ENCODE results near the gene ZNHIT3.
"Not testable (repeated sequence)": the region's sequence is repeated elsewhere in the genome, so short reads cannot be mapped to it uniquely, and the experiment has no call there.

ZNHIT3 gene

DNA sequence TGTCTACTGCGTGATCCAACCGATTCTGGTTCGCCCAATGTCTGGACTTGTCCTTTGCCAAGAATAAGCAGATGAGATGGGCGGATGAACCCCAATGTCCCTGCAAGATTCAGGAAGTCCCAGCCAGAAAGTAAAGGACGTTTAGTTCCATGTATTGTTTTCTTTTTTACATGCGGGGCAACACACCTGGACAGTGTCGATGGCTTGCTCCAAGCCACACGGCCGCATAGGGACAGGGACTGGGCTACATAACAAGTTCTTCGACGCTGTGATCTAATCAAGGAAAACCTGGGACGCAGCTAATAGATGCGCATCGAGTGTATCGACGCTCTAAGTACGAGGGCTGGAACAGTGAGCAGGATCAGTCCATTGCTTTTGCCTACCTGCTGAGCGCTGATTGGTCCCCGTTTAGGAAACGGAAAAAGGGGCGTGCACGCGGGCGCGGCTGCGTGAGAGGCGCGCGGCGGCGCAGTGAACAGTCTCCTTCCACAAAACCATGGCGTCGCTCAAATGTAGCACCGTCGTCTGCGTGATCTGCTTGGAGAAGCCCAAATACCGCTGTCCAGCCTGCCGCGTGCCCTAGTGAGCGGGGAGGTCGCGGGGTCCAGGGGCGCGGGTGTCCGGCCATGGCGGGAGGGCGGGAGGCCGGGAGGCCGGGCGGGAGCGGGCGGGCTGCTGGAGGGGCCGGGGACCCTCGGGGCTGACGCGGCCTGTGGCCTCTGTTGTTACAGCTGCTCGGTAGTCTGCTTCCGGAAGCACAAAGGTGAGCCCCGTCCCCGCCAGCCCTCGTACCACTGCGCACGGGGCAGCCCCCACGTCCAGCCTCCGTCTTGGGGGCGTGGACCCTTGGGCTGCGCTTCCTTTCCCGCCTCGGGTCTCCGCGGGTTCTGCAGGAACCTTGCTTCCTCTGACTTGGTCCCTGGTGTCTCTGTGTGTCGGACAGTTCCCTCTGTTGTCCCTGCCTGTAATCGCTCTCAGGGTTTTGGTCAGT is at the start of gene ZNHIT3:
ZNHIT3 (plus strand) TSS at position 478 of the 991 bp plus-strand sequence; CDS start at position 497, 19 bp downstream.
- Mint-ChIP-seq H3K4me1 (peaks cover 57% of the 10 kb centered on the region), H3K36me3 (ENCODE audit: low read depth) (peaks cover 30% of the 10 kb centered on the region), H3K4me3 (peak within 1 kb of the TSS; percentile 97), H3K9me3 (no peaks in the 10 kb centered on the region), H3K27me3 (peaks cover 14% of the 10 kb centered on the region), H3K27ac (peak within 1 kb of the TSS; percentile 99)
- peak; percentile 90 for DNase-seq
- peak; percentile 91 for ATAC-seq

DNA sequence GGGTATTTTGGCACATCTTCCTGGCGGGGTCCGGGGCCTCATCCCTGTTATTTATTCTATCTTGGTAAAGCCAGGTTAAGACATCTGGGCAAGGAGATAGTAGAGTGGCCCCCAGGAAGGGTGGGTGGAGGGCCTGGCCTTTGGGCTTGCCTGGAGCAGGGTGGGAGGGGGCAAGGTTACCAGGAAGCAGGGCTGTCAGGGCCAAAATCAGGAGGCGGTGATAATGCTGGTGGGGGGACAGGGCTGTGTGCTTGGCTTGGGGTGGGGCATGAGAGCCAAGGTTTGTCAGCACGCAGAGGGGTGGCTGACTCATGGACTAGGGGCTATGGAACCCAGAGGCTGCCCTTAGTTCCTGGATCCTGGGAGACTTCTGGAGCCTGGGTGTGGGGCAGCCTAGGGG is 44.7 kb upstream of the ZNHIT3 start:
- not testable (repeated sequence) for H3K4me3 Mint-ChIP-seq; H3K27me3 Mint-ChIP-seq; H3K4me1 Mint-ChIP-seq; H3K36me3 Mint-ChIP-seq (ENCODE audit: low read depth); H3K9me3 Mint-ChIP-seq; H3K27ac Mint-ChIP-seq; DNase-seq; ATAC-seq

DNA sequence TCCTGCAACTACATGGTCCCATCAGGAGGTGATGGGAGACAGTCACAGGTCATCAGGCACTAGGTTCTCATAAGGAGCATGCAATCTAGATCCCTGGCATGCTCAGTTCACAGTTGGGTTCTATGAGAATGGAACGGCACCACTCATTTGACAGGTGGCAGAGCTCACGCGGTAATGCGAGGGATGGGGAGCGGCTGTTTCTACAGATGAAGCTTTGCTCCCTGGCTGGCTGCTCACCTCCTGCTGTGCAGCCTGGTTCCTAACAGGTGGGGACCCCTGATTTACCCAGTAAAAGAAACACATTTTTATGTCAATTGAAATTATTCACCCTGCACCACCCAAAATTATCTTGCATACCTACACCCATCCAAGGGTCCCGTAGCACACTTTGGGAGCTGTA is 42.7 kb upstream of the ZNHIT3 start:
- Mint-ChIP-seq H3K4me3 (no peak overlapping the region), H3K9me3 (no peaks in the 10 kb centered on the region), H3K27ac (no peak overlapping the region), H3K27me3 (no peaks in the 10 kb centered on the region), H3K4me1 (no peaks in the 10 kb centered on the region), H3K36me3 (ENCODE audit: low read depth) (no peaks in the 10 kb centered on the region)
- DNase-seq (no peak), ATAC-seq (no peak)

- not testable (repeated sequence) for H3K9me3 Mint-ChIP-seq; DNase-seq; H3K27ac Mint-ChIP-seq; H3K4me3 Mint-ChIP-seq; H3K4me1 Mint-ChIP-seq; H3K27me3 Mint-ChIP-seq; ATAC-seq; H3K36me3 Mint-ChIP-seq (ENCODE audit: low read depth)
These were observed 36.5 kb upstream of the ZNHIT3 start for GRCh38 chr17:36449997-36450396.

- H3K9me3 Mint-ChIP-seq = not testable (repeated sequence)
These were observed 33.6 kb upstream of the ZNHIT3 start for GRCh38 chr17:36452888-36453287.

DNA sequence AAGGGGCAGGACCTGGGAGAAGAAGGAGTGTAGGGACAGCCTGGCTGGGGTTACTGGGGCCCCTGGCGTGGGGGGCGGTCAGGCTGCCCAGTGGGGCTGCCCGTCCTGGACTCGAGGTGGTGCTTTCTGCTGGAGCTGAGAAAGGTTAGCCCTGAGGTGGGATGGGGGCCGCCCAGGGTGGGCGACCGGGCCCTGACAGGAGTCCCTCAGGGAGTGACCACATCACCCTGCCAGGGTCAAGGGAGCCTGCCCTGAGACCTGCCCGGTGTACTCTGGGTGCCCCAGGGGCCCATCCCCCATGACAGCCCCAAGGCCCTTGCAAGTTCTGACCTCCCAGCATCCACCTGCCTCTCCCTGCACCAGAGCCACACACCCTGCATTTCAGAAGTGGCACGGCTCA is 28.8 kb upstream of the ZNHIT3 start:
- not testable (repeated sequence) for H3K4me1 Mint-ChIP-seq; H3K9me3 Mint-ChIP-seq; ATAC-seq; DNase-seq; H3K4me3 Mint-ChIP-seq; H3K36me3 Mint-ChIP-seq (ENCODE audit: low read depth); H3K27ac Mint-ChIP-seq
- peaks cover 15% of the 10 kb centered on the region for H3K27me3 Mint-ChIP-seq

More at GRCh38 chr17:36452888-36453287, 33.6 kb upstream of the ZNHIT3 start:
- not testable (repeated sequence) for H3K27ac Mint-ChIP-seq; H3K36me3 Mint-ChIP-seq (ENCODE audit: low read depth); H3K4me3 Mint-ChIP-seq; H3K27me3 Mint-ChIP-seq; H3K4me1 Mint-ChIP-seq; ATAC-seq; DNase-seq

GRCh38 chr17:36459045-36459444 is 27.4 kb upstream of the ZNHIT3 start:
- Mint-ChIP-seq H3K4me1 (no peaks in the 10 kb centered on the region), H3K9me3 (no peaks in the 10 kb centered on the region), H3K4me3 (no peak overlapping the region), H3K27ac (no peak overlapping the region), H3K27me3 (peaks cover 24% of the 10 kb centered on the region), H3K36me3 (ENCODE audit: low read depth) (no peaks in the 10 kb centered on the region)
- no peak for DNase-seq
- ATAC-seq = no peak

DNA sequence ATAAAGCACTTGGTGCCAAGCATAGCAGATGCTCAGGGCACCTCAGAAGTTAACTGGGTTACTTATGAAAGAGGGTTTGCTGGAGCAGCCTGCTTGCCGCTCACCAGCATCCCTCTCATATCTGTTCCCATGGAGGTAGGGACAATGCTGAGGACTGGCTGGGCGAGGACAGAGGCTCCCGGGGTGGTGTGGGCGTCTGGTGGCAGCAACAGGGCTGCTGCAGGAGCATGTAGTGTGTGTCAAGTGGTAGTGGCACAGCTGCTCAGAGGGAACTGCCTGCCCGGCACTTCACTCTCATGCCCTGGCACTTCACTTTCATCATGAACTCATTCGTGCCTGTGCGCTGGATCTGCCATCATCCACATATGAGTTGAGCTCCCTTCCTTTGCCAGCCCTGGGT is 26.9 kb upstream of the ZNHIT3 start:
- peaks cover 24% of the 10 kb centered on the region for H3K27me3 Mint-ChIP-seq
- no peaks in the 10 kb centered on the region for H3K36me3 Mint-ChIP-seq (ENCODE audit: low read depth)
- H3K27ac Mint-ChIP-seq = no peak overlapping the region
- DNase-seq = no peak
- H3K9me3 Mint-ChIP-seq = no peaks in the 10 kb centered on the region
- H3K4me3 Mint-ChIP-seq = no peak overlapping the region
- H3K4me1 Mint-ChIP-seq = no peaks in the 10 kb centered on the region
- no peak for ATAC-seq

DNA sequence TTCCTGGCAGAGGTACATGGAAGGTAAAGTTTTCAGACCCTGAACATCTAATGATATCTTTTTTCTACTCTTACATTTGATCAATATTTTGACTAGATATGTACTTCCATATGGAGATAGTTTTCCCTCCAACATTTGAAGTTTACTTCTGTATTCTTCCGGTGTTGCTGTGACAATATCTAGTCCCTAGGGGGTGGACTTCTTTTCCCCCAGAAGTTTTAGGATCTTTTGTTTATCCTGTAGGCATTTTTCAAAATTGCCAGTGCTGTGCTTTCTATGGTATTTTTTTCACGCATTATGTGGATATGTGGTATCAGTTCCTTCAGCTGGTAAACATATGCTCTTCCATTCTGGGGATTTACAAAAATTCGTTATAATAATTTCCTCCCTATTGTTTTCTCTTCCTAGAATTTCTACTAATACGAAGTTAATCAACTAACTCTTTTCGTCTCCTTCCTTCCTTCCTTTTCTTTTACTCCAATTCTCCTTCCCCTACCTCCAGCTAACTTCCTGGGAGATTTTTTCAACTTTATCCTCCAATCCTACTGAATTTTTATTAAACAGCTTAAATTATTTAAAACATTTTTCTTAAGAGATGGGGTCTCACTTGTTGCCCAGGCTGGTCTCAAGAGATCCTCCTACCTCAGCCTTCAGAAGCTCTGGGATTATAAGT is 26.1 kb upstream of the ZNHIT3 start:
- no peak overlapping the region for H3K27ac Mint-ChIP-seq
- no peaks in the 10 kb centered on the region for H3K36me3 Mint-ChIP-seq (ENCODE audit: low read depth)

GRCh38 chr17:36461330-36462110 is 25.0 kb upstream of the ZNHIT3 start:
- H3K4me3 Mint-ChIP-seq = no peak overlapping the region
- DNase-seq (no peak), ATAC-seq (no peak)
- no peaks in the 10 kb centered on the region for H3K36me3 Mint-ChIP-seq (ENCODE audit: low read depth)
- H3K4me1 Mint-ChIP-seq = no peaks in the 10 kb centered on the region
- no peak overlapping the region for H3K27ac Mint-ChIP-seq
- peaks cover 35% of the 10 kb centered on the region for H3K27me3 Mint-ChIP-seq
- no peaks in the 10 kb centered on the region for H3K9me3 Mint-ChIP-seq

More for the DNA sequence above, 26.1 kb upstream of the ZNHIT3 start:
- H3K27me3 Mint-ChIP-seq = peaks cover 31% of the 10 kb centered on the region
- ATAC-seq = no peak
- no peaks in the 10 kb centered on the region for H3K9me3 Mint-ChIP-seq
- no peak for DNase-seq
- no peak overlapping the region for H3K4me3 Mint-ChIP-seq
- no peaks in the 10 kb centered on the region for H3K4me1 Mint-ChIP-seq

GRCh38 chr17:36463916-36464764 is 22.3 kb upstream of the ZNHIT3 start:
- ATAC-seq (peak; percentile 90), DNase-seq (peak; percentile 65)
- H3K27me3 Mint-ChIP-seq = peaks cover 43% of the 10 kb centered on the region
- no peaks in the 10 kb centered on the region for H3K9me3 Mint-ChIP-seq
- no peaks in the 10 kb centered on the region for H3K36me3 Mint-ChIP-seq (ENCODE audit: low read depth)
- H3K27ac Mint-ChIP-seq = no peak overlapping the region
- H3K4me1 Mint-ChIP-seq = no peaks in the 10 kb centered on the region
- no peak overlapping the region for H3K4me3 Mint-ChIP-seq

GRCh38 chr17:36464765-36465088 is 21.8 kb upstream of the ZNHIT3 start:
- Mint-ChIP-seq H3K9me3 (no peaks in the 10 kb centered on the region), H3K27ac (no peak overlapping the region), H3K27me3 (peaks cover 43% of the 10 kb centered on the region), H3K4me1 (no peaks in the 10 kb centered on the region), H3K4me3 (no peak overlapping the region), H3K36me3 (ENCODE audit: low read depth) (no peaks in the 10 kb centered on the region)
- ATAC-seq (no peak), DNase-seq (no peak)

- DNase-seq (no peak), ATAC-seq (no peak)
- Mint-ChIP-seq H3K36me3 (ENCODE audit: low read depth) (no peaks in the 10 kb centered on the region), H3K4me1 (no peaks in the 10 kb centered on the region), H3K9me3 (no peaks in the 10 kb centered on the region), H3K4me3 (no peak overlapping the region), H3K27me3 (peaks cover 19% of the 10 kb centered on the region), H3K27ac (no peak overlapping the region)
These were observed 17.4 kb upstream of the ZNHIT3 start for GRCh38 chr17:36468903-36469635.

All from activated naive CD8-positive, alpha-beta T cell treated with anti-CD3 and anti-CD28 coated beads, Interleukin-2, amount 50 U/mL, for 24 hours (primary cell).